HL-60/S4 (cell line): ENCODE results near the gene BTNL8.

ENCODE experiments used
- in situ Hi-C: fragments of 300-500 bp; cut with MboI; formaldehyde crosslinking; loops from 2 replicates; pipeline ENCODE4 v1.14.3; 2022; ENCODE audit warnings: low sequenced_read_pairs

The BTNL8 gene

GRCh38 chr5:180950291-180950949, 51.5 kb downstream of the BTNL8 start:
- in situ Hi-C loops = no loop called here

GRCh38 chr5:180959661-180960060, 60.7 kb downstream of the BTNL8 start:
- in situ Hi-C loops = no loop called here

GRCh38 chr5:180960209-180960608, 61.2 kb downstream of the BTNL8 start:
- in situ Hi-C loops = no loop called here

GRCh38 chr5:180969406-180969805, 70.4 kb downstream of the BTNL8 start:
- in situ Hi-C loops = no loop called here

GRCh38 chr5:180970336-180970735, 71.4 kb downstream of the BTNL8 start:
- in situ Hi-C loops = no loop called here

GRCh38 chr5:180970875-180971274, 71.9 kb downstream of the BTNL8 start:
- in situ Hi-C loops = no loop called here

GRCh38 chr5:180974612-180975315, 75.8 kb downstream of the BTNL8 start:
- in situ Hi-C loops = no loop called here

GRCh38 chr5:180975338-180975737, 76.4 kb downstream of the BTNL8 start:
- in situ Hi-C loops = no loop called here

- in situ Hi-C loops = no loop called here
Measured at GRCh38 chr5:180976518-180976917, 77.6 kb downstream of the BTNL8 start.

GRCh38 chr5:180977852-180978251, 78.9 kb downstream of the BTNL8 start:
- in situ Hi-C loops = no loop called here

- in situ Hi-C loops = no loop called here
Measured at GRCh38 chr5:180982008-180982741, 83.2 kb downstream of the BTNL8 start.

GRCh38 chr5:180988016-180988415, 89.1 kb downstream of the BTNL8 start:
- in situ Hi-C loops = no loop called here

- in situ Hi-C loops = no loop called here
Measured at GRCh38 chr5:180988592-180988991, 89.6 kb downstream of the BTNL8 start, which contains the start of gene BTNL3. BTNL3 (plus strand) TSS chr5:180988846; CDS start chr5:180989029, 183 bp downstream.

- in situ Hi-C loops = no loop called here
Measured at GRCh38 chr5:180990086-180990881, 91.3 kb downstream of the BTNL8 start.

- in situ Hi-C loops = no loop called here
Measured at GRCh38 chr5:180990882-180991242, 91.9 kb downstream of the BTNL8 start.
